Measurements from ENCODE around the gene ALDH1A3.

Gene ALDH1A3

DNA sequence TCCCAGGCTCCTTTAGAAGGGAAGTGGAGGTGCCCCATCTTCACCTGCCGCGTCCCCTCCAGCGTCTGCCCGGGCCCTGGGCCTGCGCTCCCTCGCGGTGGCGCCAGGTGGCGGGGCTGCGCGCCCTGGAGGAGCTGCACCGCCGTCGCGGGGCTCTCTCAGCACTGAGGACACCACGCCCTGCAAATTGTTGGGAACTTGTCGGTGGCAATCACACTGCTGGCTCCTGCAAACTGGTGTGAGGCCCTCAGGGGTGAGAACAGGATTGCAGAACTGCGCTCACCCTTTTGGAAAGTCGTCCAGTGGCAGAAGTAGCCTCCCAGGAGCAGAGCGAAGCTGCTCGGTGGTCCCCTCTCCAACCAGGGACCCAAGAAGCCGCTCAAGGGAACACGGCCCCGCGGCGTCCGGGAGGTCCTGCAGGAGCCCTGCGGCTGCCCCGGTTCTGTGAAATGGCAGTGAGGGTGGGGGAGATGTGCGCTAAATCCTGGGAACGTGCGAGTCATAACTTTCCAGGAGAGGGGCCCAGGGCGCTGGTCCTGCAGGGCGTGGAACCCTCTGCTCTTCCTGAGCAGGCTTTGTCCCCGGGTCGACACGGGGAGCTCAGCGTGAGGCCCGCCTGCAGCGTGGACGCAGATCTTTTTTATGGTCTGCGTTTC is 38.5 kb downstream of the ALDH1A3 start:
- in situ Hi-C loops (cut with MboI; ENCODE audit: low pct_unique_long_range_greater_than_20kb, low sequenced_read_pairs, unreplicated experiment): loop anchor here (10.0 to 25.0 kb wide), 3 partner anchors 87 to 344 kb away; partner anchors contain the start of gene CHSY1
- DNase-seq (ENCODE audit: low spot score): peak; percentile 93
- TF ChIP-seq, protein P1, sequence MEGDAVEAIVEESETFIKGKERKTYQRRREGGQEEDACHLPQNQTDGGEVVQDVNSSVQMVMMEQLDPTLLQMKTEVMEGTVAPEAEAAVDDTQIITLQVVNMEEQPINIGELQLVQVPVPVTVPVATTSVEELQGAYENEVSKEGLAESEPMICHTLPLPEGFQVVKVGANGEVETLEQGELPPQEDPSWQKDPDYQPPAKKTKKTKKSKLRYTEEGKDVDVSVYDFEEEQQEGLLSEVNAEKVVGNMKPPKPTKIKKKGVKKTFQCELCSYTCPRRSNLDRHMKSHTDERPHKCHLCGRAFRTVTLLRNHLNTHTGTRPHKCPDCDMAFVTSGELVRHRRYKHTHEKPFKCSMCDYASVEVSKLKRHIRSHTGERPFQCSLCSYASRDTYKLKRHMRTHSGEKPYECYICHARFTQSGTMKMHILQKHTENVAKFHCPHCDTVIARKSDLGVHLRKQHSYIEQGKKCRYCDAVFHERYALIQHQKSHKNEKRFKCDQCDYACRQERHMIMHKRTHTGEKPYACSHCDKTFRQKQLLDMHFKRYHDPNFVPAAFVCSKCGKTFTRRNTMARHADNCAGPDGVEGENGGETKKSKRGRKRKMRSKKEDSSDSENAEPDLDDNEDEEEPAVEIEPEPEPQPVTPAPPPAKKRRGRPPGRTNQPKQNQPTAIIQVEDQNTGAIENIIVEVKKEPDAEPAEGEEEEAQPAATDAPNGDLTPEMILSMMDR (IDR thresholded peaks at IDR 0.05; ENCODE audit: extremely low read depth, insufficient read depth, missing control alignments): peak; percentile 99

DNA sequence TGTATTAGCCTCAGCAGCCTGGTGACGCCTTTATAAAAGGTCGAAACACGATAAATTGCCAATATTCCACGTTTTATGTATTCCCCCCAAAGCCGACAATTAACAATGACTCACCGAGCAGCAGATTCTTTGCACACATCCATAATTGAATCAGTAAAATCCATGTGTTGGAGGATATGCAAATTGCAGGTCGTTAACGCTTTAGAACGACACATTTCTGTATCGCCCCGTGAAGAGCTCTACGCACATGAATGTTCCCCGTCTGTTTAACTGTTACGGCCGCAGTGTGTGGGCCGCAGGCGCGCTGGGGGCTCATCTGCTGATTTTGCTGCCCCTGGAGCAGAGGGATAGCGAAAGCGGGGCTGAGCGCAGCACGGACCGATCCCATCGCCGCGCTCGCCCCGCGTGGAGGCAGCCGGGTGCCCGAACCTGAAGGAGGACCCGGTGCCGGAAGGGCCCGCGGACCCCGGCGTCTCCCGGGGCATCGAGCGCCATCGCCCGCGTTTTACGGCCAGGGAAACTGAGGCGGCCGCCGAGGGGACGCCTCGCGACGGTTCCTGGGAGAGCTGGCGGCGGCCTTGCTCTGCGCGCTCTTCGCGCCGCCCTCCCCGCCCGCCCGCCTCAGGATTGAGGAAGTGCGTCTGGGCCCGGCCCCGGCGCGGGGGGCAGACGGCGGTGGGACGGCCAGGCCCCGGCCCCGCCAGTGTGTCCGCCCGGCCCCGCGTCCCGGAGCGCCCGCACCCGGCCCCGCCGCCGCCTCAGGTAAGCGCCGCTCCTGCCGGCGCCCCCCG is 39.3 kb downstream of the ALDH1A3 start, which contains the start of gene LRRK1:
LRRK1 (plus strand) TSS at position 668 of the 791 bp plus-strand sequence. CDS start 5,276 bp downstream, outside the sequence.
- peak; percentile 74 for DNase-seq (ENCODE audit: low spot score)
- in situ Hi-C loops (cut with MboI; ENCODE audit: low pct_unique_long_range_greater_than_20kb, low sequenced_read_pairs, unreplicated experiment): loop anchor here (10.0 to 25.0 kb wide), 3 partner anchors 86 to 343 kb away; partner anchors contain the start of gene CHSY1
- TF ChIP-seq, protein P1 (IDR thresholded peaks at IDR 0.05; ENCODE audit: extremely low read depth, insufficient read depth, missing control alignments): peak; percentile 9

GRCh38 chr15:100919481-100920405 is 40.1 kb downstream of the ALDH1A3 start:
- DNase-seq (ENCODE audit: low spot score): peak; percentile 65
- in situ Hi-C loops (cut with MboI; ENCODE audit: low pct_unique_long_range_greater_than_20kb, low sequenced_read_pairs, unreplicated experiment): loop anchor here (10.0 to 25.0 kb wide), 3 partner anchors 85 to 343 kb away; partner anchors contain the start of gene CHSY1
- TF ChIP-seq, protein P1 (IDR thresholded peaks at IDR 0.05; ENCODE audit: extremely low read depth, insufficient read depth, missing control alignments): peak; percentile 36

DNA sequence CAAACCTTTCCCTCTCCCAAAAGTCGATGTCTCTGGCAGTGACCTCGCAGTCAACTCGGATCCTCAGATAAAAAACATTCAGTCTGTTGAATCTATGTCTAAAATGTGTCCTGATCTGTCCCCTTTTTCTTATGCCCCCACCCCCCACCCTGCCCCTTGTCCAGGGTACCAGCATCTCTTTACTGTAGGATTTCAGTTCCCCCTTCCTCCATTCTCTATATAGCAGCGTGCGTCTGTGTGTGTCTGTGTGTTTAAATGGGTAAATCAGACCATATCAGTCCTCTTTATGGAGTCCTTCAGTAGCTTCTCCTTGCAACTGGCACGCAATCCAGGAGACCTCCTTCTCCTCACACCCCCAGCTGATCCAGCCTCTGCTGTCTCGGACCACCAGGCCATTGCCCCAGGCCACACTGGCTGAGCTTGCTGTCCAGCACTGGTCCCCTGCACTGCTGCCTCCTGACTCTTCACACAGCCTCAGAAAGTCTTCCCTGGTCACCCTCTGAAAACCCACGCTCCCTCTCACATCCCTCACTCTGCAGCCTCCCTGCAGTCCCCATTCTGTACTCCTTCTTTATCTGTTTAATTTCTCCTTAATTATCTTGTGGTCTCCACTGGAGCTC is 41.0 kb downstream of the ALDH1A3 start:
- in situ Hi-C loops (cut with MboI; ENCODE audit: low pct_unique_long_range_greater_than_20kb, low sequenced_read_pairs, unreplicated experiment): loop anchor here (25.0 kb wide), 2 partner anchors 283 to 342 kb away; partner anchors contain the start of gene CHSY1
- TF ChIP-seq, protein P1 (IDR thresholded peaks at IDR 0.05; ENCODE audit: extremely low read depth, insufficient read depth, missing control alignments): no peak
- peak; percentile 40 for DNase-seq (ENCODE audit: low spot score)

- DNase-seq (ENCODE audit: low spot score): peak; percentile 75
- in situ Hi-C loops (cut with MboI; ENCODE audit: low pct_unique_long_range_greater_than_20kb, low sequenced_read_pairs, unreplicated experiment): loop anchor here (25.0 kb wide), 2 partner anchors 285 to 340 kb away; partner anchors contain the start of gene CHSY1
- TF ChIP-seq, protein P1 (IDR thresholded peaks at IDR 0.05; ENCODE audit: extremely low read depth, insufficient read depth, missing control alignments): no peak
Measured at GRCh38 chr15:100922192-100923040, 42.8 kb downstream of the ALDH1A3 start.
